ENCODE data around the gene PRR5.
A peak's percentile ranks its signal among the peaks of the same experiment; 100 is the strongest.
"Not testable (repeated sequence)": the region's sequence is repeated elsewhere in the genome, so short reads cannot be mapped to it uniquely, and the experiment has no call there.

Gene PRR5

DNA sequence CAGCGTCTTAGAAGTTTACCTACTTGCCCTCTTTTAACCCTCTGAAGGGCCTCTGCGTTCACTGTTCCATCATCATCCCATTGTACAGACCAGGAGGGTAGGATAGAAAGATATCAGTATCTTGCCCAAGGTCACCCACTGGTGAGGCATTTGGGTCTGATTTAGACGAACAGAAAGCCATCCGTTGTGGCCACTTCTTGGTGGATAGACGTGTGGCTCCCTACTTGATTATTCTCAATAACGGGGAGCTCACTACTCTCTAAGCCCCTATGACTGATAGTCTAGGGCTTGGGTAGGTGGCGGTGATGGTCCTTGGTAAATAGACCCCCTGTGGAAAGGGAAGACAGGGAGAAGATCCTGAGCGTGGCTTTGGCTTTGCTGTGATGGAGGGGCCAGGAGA lies 28.6 kb upstream of the PRR5 start:
- DNase-seq (ENCODE audit: low spot score) = no peak

DNA sequence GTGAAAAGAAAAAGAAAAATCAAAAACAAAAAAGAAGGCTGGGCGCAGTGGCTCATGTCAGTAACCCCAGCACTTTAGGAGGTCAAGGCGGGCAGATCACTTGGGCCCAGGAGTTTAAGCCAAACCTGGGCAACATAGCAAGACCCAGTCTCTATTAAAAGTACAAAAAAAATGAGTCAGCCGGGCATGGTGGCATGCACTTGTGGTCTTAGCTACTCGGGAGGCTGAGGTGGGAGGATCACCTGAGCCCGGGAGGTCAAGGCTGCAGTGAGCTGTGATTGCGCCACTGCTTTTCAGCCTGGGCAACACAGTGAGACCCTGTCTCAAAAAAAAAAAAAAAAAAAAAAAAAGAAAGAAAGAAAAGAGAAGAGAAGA lies 26.0 kb upstream of the PRR5 start:
- DNase-seq (ENCODE audit: low spot score) = not testable (repeated sequence)

DNA sequence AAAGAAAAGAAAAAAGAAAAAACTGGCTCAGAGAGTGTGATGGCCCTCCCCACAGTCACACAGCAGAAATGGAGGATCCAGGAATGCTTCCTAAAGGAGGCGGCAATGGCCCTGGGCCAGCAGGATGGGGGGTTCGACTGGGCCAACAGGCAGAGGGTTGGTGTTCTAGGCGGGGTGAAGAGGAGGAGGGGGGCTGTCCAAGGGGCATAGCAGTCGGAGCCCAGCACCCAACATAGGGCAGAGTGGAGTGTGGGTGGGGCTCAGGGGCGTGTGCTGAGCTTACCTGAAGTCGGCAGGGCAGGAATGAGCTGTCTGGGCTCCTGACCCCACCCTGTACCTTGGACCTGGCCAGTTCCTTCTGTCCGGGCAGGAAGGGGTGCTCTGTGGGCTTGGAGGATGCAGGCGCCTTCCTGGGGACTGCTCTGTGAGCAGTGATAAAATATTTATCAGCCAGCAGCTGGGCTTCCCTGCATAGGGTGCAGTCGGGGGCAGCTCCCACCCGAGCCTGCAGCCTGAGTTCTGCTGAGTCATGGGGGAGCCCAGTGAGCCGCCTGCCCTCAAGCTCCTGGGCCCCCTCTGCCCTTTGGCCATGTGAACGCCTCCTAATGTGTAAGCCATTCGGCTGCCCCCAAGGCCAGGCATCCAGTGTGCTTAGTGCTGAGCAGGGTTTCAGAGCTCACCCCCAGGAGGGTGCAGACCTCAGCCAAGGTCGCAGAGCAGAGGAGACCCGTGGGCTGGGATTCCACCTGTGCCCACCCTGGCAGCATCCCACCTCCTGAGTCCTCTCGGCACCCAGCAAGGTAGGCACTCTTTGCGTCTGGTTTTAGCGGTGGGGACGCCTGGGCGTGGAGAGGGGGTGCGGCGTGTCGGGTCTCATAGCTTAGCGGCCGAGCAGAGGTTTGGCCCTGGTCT lies 25.3 kb upstream of the PRR5 start:
- DNase-seq (ENCODE audit: low spot score) = peak; percentile 70

DNA sequence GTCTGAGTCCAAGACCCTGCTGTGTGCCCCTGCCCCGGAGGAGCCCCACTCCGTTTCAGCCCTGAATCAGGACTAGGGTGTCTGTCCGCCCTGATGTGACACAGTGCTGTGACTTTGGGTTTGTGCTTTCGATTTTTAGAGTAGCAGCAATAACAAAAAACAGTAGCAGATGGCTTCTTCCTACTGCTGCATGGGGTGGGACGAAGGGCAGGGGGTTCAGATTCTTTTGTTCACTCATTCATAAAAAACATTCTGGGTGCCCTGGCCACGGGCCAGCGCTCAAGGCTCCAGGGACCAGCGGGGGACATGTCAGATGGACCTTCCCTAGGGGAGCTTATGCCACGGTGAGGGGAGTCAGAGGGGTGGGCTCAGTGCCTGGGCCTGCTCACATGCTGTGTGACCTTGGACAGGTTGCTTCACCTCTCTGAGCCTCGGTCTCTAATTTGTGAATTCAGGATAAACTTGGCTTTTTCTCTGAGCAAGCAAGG lies 24.6 kb upstream of the PRR5 start:
- no peak for DNase-seq (ENCODE audit: low spot score)

DNA sequence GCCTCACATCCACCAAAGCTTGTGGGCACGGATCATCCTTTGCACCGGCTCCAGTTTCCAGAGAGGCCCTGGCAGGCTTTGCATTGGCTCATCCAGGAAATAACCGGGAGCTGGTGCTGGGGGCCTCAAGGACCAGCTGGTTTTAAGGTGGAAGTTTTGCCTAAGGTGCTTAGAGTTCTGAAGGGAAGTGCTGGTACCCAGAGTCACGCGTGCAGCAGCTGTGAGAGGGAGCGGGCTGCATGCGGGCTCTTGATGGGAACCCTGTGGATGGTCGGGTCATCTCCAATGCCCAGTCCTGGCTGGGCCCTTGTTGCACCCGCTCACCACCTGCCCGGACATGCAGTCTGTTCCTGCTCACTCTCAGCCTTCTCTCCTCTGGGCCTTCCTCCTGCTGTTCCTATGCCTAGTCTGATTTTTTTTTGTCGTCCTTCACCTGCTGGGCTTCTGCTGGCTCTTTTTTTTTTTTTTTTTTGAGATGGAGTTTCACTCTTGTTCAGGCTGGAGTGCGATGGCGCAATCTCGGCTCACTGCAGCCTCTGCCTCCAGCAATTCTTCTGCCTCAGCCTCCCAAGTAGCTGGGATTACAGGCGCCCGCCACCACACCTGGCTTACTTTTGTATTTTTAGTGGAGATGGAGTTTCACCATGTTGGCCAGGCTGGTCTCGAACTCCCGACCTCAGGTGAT lies 24.0 kb upstream of the PRR5 start:
- no peak for DNase-seq (ENCODE audit: low spot score)

DNA sequence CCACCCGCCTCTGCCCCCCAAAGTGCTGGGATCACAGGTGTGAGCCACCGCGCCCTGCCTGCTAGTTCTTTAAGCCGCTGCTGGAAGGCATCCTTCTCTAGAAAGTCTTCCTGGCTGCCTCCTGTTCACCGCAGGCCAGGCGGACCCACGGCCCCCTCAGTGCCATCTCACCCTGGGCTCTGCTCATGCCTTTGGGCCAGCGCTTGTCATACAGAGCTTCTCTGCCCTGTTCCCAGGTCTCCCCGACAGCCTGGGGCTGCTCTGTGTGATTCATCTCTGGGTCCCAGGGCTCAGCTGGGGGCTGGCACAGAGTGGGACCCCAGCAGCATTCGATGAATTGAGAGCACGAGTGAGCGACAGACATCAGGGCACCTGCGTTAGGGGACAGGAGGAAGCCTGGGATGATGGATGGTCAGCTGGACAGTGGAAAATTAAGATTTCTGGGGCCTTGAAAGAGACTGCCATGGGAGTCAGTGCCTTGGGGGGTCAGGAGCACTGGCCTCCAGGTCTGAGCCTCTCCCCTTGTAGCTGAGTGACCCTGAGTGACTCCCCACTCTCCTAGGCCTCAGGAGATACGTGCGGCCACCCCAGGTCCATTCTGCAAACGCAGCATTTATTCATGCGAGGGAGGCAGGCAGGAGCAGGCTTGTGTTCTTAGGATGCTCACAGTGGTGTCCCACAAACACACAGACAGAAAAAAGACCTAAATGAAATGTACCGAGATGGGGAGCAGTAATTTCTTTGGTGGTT lies 23.3 kb upstream of the PRR5 start:
- DNase-seq (ENCODE audit: low spot score) = no peak

DNA sequence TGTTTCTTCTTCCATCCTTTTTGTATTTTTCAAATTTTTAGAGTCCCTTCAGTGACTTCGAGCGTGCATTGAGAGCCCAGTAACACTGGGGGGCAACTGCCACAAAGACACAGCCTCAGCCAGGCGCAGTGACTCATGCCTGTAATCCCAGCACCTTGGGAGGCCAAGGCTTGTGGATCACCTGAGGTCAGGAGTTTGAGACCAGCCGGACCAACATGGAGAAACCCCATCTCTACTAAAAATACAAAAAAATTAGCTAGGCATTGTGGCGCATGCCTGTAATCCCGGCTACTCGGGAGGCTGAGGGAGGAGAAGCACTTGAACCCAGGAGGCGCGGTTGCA lies 22.7 kb upstream of the PRR5 start:
- DNase-seq (ENCODE audit: low spot score) = not testable (repeated sequence)

DNA sequence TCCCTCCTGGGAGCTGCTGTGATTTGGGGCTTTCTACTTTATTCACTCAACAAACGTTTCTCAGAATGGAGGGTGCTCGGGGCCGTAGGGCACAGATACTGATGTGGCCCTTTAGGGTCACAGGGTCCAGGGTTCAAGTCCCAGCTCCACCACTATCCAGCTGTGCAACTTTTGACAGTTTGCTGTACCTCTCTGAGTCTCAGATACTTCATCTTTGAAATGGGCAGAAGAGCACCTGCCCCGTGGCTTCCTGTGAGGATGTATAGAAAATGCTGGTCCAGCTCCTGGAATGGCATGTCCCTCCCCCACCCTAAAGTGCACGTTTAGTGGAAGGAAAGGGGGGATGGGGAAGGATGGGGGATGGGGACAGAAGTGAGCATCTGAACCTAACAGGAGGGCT lies 21.9 kb upstream of the PRR5 start:
- no peak for DNase-seq (ENCODE audit: low spot score)

DNA sequence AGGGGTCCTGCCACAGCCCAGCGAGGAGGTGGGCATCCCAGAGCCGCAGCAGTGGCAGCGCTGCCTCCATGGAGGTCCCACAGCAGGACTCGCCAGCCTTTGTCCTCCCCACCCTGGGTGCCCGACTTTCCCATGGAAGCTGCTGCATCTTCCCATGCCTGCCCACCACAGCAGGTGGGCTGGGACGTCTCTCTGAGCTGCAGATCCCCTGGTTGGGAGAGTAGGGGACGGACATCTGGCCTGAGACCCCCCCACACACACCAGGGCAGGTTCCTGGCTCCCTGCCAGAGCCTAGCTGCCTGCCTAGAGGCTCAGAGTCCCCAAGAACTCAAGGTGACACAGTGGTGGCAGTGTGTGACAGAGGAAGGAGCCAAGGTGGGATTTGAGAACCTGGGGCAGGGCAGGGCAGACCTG lies 21.5 kb upstream of the PRR5 start:
- no peak for DNase-seq (ENCODE audit: low spot score)

DNA sequence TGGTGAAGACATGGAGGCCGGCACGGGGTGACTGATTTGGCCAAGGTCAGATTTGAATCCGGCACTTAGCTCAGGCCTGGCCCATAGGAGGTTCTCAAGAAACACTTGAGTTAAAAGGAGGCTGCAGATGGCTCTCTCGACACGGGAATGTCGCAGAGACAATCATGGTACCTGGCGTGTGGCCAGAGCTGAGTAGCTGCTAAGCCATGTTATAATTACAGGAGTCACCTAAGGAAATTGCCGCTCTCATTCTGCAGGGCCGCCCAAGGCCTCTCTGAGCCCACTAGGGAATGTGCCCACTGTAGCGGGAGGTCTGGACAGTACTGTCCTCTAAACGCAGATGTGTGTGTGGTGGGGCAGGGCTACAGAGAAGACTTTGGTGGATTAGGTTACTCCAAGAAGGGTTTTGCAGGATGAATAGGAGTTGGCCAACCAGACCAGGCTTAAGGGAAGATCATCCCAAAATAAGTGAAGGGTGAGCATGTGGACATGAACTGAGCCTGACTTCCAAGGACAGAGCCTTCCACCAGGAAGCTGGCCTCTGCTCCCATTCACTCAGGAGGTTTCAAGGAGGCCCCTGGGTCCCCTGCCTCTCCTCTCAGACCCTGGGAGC lies 19.3 kb upstream of the PRR5 start:
- no peak for DNase-seq (ENCODE audit: low spot score)

DNA sequence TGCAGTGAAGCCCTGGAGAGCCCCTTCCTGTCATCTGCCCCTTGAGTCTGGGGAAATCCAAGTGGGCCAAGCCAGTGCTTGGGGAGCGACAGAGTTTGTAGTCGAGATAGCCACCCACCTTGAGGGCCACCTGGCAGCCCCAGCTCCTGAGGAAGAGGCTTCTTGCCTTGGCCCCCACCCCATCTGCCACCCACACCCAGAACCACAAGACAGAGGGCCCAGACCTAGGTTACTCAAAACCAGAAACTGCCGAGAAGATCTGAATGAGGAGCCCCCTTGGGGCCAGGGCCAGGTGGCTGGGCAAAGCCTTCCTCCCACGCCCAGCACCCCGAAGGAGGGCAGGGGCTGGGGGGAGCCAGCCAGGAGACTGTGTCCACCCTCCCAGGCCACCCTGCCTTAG lies 18.8 kb upstream of the PRR5 start:
- no peak for DNase-seq (ENCODE audit: low spot score)

DNA sequence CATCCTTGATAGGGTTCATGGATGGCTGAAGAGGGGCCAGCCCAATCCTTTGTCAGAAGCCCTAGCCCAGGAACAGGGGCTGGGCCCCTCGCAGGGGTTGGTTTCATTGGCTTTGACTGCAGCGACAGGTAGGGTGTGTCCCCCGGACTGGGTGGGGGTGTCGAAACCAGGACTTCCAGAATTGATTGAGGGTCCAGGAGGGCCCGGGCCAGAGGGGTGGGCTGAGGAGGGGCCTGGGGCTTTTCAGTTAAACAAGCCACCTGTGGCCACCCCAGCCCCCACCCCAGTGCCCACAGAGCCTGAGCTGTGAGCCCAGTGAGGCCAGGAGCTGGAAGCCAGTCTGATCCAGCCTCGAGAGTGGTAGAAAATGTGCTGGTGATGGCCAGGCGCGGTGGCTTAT lies 18.1 kb upstream of the PRR5 start:
- DNase-seq (ENCODE audit: low spot score) = no peak

DNA sequence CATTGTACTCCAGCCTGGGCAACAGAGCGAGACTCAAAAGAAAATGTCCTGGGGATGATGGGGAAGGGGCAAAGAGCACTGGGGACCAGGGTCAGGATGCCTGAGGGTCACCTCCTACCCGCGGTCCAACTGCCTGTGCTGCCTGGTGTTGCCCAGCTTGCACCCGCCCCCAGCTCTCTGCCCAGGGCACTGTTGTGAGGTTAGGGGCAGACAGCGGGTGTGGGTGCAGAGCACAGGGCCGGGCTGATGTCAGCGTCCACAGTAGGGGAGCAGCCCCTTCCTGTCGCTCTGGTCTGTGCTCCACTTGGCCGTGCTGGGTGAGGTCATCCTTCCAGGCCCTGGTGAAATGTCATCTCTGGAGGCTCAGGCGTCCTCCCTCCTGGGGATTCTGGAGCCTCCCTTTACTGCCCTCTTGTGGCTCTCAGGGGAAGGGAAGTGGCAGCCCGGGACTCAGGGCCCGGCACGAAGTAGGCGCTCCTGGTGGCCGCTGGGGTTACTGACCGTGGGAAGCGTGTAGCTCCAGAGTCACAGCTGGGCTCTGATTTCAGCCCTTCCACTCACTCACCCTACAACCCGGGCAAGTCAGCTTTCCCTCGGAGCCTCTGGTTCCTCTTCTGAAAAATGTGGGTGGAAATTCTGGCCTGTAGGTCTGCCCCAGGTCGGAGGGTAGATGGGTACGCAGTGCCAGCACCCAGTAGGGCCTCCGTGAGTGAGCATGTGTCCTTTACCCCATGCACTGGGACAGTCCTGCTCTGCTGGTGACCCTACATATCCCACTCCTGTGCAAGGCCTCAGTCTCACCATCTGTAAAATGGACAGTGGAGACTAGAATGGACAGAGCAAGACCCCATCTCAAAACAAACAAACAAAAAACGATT lies 17.3 kb upstream of the PRR5 start:
- peak; percentile 90 for DNase-seq (ENCODE audit: low spot score)

DNA sequence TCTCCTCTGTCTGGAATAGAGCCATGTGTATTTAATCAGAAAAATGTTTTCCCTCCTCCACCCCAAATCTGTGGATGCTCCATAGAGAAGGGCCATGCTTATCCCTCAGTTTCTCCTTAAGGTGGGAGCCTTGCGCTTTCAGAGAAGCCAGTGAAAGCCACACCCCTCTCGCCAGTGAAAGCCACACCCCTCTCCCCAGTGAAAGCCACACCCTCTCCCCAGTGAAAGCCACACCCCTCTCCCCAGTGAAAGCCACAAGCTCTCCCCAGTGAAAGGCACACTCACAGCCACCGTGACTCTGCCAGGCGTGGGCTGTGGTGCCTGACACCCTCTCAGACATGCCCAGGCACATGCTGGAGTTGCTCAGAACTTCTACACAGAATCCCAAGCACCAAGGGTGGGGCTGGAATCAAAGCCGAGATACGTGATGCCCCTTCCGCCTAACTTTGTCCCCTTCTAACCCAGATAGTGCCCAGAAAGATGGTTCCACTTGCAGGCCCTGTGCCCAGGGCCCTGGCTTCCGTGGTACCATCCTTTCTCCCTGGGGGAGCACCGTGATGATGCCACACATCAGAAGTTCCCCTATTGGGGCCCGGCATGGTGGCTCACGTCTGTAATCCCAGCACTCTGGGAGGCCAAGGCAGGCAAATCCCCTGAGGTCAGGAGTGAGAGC lies 16.5 kb upstream of the PRR5 start:
- DNase-seq (ENCODE audit: low spot score) = peak; percentile 56

DNA sequence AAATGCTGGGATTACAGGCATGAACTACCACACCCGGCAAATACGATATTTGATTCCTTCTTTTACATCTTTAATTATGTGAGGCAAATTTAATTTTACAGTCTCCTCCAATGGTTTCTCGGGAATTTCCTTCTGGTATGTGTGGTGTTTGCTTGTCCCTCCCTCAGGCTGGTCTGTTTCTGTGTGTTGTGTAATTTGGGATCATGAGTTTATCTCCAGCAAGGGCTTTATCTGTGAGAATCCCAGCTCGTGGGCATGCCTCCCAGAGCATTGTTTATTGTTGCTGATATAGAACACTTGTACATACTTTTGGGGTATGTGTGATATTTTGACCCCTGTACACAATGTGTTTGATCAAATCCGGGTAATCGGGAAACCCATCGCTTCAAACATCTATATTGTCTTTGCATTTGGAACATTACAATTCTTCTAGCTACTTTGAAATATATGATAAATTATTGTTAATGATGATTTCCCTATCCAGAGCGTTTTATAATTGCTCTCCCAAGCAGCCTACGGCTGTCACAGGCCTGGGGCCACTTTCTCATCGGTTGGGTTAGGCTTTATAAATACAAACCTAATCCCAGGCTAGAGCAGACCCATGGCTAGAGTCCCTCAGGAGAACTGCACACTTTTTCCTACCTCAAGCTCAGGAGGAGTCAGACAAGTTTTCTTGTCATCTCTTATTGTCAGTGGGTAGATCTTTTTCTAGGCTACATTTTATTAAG lies 15.0 kb upstream of the PRR5 start:
- DNase-seq (ENCODE audit: low spot score) = no peak

DNA sequence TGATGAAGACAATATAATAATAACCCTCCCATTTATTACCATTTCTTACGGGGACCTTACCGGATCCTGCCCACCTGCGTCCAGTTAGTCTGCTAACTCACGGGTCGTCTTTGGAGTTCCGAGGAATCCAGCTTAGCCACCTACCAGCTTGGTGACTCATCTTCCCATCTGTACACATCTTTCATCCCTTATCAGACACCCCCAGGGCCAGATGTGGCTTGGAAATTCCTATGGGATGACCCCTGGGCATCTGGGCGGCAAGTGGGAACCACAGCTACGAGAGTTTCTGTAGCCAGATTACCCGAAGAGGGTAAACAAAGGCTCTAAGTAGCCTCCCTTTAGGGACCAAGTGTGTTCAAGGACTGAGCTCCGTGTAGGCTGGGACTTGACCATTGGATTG lies 12.8 kb upstream of the PRR5 start:
- no peak for DNase-seq (ENCODE audit: low spot score)

DNA sequence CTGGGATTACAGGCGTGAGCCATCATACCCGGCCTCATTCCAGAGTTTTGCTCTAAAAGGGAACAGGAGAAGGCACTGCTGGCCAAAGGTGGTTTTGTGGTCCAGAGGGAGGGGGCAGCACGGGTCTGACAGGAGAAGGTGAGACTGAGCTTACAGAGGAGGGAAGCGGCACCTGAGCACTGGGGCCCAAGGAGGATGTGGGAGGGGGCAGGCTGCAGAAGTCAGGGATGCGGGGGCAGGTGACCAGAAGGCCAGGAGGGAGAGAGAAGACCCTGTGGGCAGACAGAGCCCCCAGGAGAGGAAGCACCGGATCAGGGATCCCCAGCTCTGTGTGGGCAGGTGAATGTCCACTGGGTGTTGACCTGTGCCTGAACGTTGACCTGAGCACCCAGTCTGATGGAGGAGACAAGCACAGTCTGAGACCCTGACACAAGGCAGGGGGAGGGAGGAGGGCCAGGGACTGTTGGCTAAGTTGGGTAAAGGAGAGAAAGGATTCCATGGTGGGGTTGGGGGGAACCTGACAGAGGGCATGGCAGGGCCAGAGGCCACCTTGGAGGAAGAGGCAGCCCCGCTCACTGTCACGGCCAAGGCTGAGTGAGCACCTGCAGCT lies 12.0 kb upstream of the PRR5 start:
- no peak for DNase-seq (ENCODE audit: low spot score)

DNA sequence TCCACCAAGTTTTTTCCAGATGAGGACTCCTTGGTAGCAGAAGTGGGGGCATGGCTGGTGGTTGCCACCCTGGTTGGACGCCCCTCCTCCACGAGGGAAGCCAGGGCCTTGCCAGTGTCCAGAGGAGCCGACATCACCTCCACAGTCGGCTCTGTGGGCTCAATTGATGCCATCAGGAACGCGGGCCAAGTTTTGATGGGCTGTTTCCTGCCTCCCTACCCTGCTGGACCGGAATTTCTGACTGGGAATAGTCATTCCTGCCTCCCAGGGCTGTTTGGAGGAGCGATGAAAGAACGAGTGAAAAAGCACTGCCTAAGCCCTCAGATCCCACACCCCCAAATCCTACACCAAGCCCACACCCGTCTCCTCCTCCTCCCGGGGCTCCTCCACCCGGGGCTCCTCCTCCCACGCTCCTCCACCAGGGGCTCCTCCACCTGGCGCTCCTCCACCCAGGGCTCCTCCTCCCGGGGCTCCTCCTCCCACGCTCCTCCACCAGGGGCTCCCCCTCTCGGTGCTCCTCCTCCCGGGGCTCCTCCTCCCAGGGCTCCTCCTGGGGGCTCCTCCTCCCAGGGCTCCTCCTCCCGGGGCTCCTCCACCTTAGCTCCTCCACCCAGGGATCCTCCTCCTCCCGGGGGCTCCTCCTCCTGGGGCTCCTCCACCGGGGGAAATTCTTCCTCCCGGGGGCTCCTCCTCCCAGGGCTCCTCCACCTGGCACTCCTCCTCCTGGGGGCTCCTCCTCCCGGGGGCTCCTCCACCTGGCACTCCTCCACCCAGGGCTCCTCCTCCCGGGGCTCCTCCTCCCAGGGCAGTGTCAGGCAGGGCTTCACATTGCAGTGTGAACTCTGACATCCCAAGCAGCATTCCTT lies 10.0 kb upstream of the PRR5 start:
- no peak for DNase-seq (ENCODE audit: low spot score)

DNA sequence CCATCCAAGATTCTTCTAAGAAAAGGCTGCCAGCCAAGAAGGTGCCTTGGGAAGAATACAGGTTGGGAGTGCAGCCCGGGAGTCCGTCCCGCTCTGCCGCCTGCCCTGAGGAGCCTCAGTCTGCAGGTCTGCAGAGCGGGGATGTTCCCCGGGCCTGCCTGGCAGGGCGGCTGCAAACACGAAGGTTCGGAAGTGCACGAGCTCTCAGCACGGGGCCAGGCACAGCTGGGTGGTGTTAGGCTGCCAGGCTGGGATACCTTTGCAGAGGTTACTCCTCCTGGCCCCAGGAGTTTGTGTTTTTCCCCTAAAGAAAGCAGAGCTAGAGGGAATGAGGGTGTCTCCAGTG lies 9.4 kb upstream of the PRR5 start:
- no peak for DNase-seq (ENCODE audit: low spot score)
